ENCODE data around the gene PIK3C2G.

PIK3C2G gene

GRCh38 chr12:18345021-18345735 lies 83.9 kb downstream of the PIK3C2G start:
- DNase-seq (ENCODE audit: extremely low read depth, insufficient read length), result no peak
- no peak for TF ChIP-seq CTCF (IDR thresholded peaks at IDR 0.05; ENCODE audit: insufficient read depth, low read length, poor library complexity, severe bottlenecking)
- Histone ChIP-seq H3K36me3 (ENCODE audit: control insufficient read depth, insufficient read depth, low read length) (no peaks in the 10 kb centered on the region), H3K27me3 (replicated peaks; ENCODE audit: control insufficient read depth, insufficient read depth, low read length) (no peaks in the 10 kb centered on the region), H3K4me3 (replicated peaks; ENCODE audit: low read depth, low read length) (no peak overlapping the region)

- Histone ChIP-seq H3K27me3 (replicated peaks; ENCODE audit: control insufficient read depth, insufficient read depth, low read length) (no peaks in the 10 kb centered on the region), H3K4me3 (replicated peaks; ENCODE audit: low read depth, low read length) (no peak overlapping the region), H3K36me3 (ENCODE audit: control insufficient read depth, insufficient read depth, low read length) (no peaks in the 10 kb centered on the region)
- no peak for TF ChIP-seq CTCF (IDR thresholded peaks at IDR 0.05; ENCODE audit: insufficient read depth, low read length, poor library complexity, severe bottlenecking)
- DNase-seq (ENCODE audit: extremely low read depth, insufficient read length), result no peak
These were observed 91.0 kb downstream of the PIK3C2G start for GRCh38 chr12:18352312-18352711.

GRCh38 chr12:18355429-18355828 lies 94.1 kb downstream of the PIK3C2G start:
- no peak for DNase-seq (ENCODE audit: extremely low read depth, insufficient read length)
- no peak for TF ChIP-seq CTCF (IDR thresholded peaks at IDR 0.05; ENCODE audit: insufficient read depth, low read length, poor library complexity, severe bottlenecking)

GRCh38 chr12:18358077-18358476 lies 96.8 kb downstream of the PIK3C2G start:
- no peaks in the 10 kb centered on the region for H3K27me3 ChIP-seq (replicated peaks; ENCODE audit: control insufficient read depth, insufficient read depth, low read length)
- DNase-seq (ENCODE audit: extremely low read depth, insufficient read length), result no peak
- no peak for TF ChIP-seq CTCF (IDR thresholded peaks at IDR 0.05; ENCODE audit: insufficient read depth, low read length, poor library complexity, severe bottlenecking)
- no peak overlapping the region for H3K4me3 ChIP-seq (replicated peaks; ENCODE audit: low read depth, low read length)
- H3K36me3 ChIP-seq (ENCODE audit: control insufficient read depth, insufficient read depth, low read length), result no peaks in the 10 kb centered on the region

More at GRCh38 chr12:18355429-18355828, 94.1 kb downstream of the PIK3C2G start:
- Histone ChIP-seq H3K36me3 (ENCODE audit: control insufficient read depth, insufficient read depth, low read length) (no peaks in the 10 kb centered on the region), H3K27me3 (replicated peaks; ENCODE audit: control insufficient read depth, insufficient read depth, low read length) (no peaks in the 10 kb centered on the region), H3K4me3 (replicated peaks; ENCODE audit: low read depth, low read length) (no peak overlapping the region)

GRCh38 chr12:18358930-18359329 lies 97.6 kb downstream of the PIK3C2G start:
- no peak for TF ChIP-seq CTCF (IDR thresholded peaks at IDR 0.05; ENCODE audit: insufficient read depth, low read length, poor library complexity, severe bottlenecking)
- no peaks in the 10 kb centered on the region for H3K27me3 ChIP-seq (replicated peaks; ENCODE audit: control insufficient read depth, insufficient read depth, low read length)
- no peaks in the 10 kb centered on the region for H3K36me3 ChIP-seq (ENCODE audit: control insufficient read depth, insufficient read depth, low read length)
- H3K4me3 ChIP-seq (replicated peaks; ENCODE audit: low read depth, low read length), result no peak overlapping the region
- DNase-seq (ENCODE audit: extremely low read depth, insufficient read length), result no peak

- no peak for TF ChIP-seq CTCF (IDR thresholded peaks at IDR 0.05; ENCODE audit: insufficient read depth, low read length, poor library complexity, severe bottlenecking)
- Histone ChIP-seq H3K36me3 (ENCODE audit: control insufficient read depth, insufficient read depth, low read length) (no peaks in the 10 kb centered on the region), H3K27me3 (replicated peaks; ENCODE audit: control insufficient read depth, insufficient read depth, low read length) (no peaks in the 10 kb centered on the region), H3K4me3 (replicated peaks; ENCODE audit: low read depth, low read length) (no peak overlapping the region)
- no peak for DNase-seq (ENCODE audit: extremely low read depth, insufficient read length)
These were observed 100.1 kb downstream of the PIK3C2G start for GRCh38 chr12:18361433-18361832.

Measured in GM06990 (cell line).